GM21529 (cell line): ENCODE data around the gene ZG16B.

Source experiments
- ATAC-seq: cut with Tn5 transposase; IDR thresholded peaks from one replicate; pipeline ENCODE4 v1.9.1; 2021; ENCODE audit not compliant: unreplicated experiment

ZG16B gene

DNA sequence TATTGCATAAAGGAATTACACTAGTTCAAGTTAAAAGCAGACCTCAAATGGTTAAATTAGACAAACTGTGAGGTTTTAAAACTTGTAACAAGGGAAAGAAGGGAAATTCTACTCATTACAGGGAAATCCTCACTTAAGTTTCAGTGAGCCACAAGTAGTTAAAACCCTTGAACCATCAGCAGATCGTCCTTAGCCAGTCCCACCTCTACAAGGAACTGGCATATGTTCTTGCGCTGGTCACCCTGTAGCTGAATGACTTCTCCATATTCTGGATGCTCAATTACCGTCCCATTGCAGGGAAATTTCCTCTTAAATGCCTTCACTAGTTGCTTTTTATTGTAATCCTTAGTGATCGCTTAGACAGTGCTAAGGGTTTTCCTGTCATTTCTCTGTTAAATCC, 7.6 kb upstream of the ZG16B start:
- ATAC-seq = no peak

- no peak for ATAC-seq
Measured at GRCh38 chr16:2824626-2825025, 5.5 kb upstream of the ZG16B start.

DNA sequence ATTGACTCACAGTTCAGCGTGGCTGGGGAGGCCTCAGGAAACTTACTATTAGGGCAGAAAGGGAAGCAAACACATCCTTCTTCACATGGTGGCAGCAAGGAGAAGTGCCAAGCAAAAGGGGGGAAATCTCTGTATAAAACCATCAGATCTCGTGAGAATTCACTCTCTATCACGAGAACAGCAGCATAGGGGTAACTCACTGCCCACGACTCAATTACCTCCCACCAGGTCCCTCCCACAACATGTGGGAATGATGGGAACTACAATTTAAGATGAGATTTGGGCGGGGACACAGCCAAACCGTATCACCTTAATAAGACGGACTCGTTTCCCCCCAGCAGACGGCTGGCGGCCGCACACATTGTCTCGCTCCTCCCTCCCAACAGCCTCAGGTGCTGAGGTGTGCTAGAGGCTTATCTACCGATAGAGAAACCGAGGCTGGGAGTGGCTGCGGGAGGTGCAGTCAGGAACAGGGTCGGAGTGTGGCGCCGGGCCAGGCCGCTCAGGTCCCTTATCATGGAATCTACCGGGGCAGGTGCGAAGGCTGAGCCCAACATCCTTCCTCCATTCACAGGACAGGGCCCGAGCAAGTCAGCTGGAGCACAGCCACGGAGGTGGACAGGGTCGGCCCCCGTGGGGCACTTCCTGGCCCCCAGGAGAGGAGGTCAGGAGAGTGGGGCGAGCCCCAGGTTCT, 4.9 kb upstream of the ZG16B start:
- no peak for ATAC-seq

DNA sequence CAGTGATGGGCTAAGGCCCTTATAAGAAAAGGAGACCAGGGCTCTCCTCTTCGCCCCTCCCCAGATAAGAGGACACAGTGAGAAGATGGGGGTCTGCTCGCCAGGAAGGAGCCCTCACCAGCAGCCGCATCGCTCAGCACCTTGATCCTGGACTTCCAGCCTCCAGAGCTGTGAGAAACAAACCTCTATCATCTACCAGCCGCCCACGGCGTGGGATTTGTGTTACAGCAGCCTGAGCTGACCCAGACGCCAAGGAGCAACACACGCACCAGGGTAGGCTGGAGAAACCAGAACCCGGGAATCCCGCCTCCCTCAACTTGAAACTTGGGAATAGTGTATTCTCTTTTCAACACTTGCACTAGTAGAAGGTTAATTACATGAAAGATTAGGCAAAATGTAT, 4.2 kb upstream of the ZG16B start:
- ATAC-seq = no peak

DNA sequence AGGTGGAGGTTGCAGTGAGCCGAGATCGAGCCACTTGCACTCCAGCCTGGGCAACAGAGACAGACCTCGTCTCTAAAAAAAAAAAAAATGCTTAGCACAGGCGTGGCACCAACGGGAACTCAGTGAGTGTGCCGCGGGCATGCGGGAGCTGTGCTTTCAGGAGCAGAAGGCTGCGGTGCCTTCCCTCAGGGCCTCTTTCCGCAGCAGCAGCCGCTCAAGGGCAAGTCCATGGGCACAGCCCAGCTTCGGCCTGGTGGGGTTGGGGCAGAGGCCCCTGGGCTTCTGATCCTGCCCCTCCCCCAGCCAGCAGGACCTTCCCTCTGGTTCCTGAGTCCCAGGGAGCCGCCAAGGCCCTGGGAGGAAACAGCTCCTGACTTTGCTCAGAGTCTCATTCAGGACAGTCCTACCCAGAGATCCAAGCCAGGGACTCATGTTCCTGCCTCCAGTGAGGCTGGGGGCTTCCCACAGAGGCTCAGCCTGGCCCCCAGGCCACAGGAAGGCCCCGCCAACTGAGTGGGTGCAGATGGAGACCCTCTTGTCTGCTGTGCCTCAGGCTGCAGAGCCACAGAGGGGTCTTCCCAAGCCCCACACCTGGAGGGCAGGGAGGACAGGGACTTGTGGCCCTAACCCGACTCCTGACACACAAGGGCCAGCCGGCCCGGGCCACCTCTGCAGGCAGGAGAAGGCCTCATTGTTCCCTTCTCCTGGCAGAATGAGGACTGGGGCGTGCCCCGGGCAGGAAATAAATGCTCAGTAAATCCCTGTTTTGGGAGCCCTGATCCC, 3.3 kb upstream of the ZG16B start:
- ATAC-seq = no peak

DNA sequence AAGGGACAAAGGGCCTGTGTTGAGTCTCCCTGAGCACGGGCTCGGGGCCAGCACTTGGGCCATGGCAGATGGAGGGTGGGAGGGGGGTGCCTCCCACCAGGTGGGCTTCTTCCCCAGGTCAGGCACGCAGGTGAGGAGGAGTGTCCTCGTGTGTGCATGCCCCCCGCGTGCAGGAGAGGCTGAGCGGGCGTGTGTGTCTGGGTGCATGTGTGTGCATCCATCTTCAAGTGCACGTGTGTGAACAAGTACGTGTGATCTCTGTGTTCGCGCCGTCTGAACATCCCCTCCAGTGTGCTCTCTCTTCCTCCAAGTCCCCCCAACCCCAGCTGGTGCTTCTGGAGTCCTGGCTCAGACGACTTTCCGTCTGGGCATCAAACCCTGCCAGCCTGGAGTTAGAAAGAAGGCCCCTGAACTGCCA, 2.7 kb upstream of the ZG16B start:
- no peak for ATAC-seq

GRCh38 chr16:2827831-2828520, 2.1 kb upstream of the ZG16B start:
- ATAC-seq = no peak

GRCh38 chr16:2828521-2828840, 1.6 kb upstream of the ZG16B start:
- ATAC-seq = no peak

- ATAC-seq = no peak
Measured at GRCh38 chr16:2828876-2829430, 1.1 kb upstream of the ZG16B start.

DNA sequence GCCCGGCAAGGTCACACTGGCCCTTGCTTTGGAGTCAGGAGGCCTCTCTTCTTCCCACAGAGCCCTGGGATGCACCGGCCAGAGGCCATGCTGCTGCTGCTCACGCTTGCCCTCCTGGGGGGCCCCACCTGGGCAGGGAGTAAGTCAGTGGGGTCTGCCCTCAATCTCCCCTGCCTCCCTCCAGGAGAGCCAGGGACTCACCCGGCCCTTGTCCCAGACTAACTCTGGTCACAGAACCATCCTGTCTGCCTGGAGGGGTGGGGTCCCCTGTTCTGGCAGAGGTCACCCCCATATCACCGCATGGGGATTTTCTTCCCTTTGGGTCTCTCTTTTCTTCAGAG, 222 bp downstream of the ZG16B start:
- no peak for ATAC-seq

- ATAC-seq = no peak
Measured at GRCh38 chr16:2831203-2831602, 1.1 kb downstream of the ZG16B start.

GRCh38 chr16:2833776-2834175, 3.7 kb downstream of the ZG16B start:
- ATAC-seq = no peak

GRCh38 chr16:2834968-2835367, 4.9 kb downstream of the ZG16B start:
- ATAC-seq = no peak

DNA sequence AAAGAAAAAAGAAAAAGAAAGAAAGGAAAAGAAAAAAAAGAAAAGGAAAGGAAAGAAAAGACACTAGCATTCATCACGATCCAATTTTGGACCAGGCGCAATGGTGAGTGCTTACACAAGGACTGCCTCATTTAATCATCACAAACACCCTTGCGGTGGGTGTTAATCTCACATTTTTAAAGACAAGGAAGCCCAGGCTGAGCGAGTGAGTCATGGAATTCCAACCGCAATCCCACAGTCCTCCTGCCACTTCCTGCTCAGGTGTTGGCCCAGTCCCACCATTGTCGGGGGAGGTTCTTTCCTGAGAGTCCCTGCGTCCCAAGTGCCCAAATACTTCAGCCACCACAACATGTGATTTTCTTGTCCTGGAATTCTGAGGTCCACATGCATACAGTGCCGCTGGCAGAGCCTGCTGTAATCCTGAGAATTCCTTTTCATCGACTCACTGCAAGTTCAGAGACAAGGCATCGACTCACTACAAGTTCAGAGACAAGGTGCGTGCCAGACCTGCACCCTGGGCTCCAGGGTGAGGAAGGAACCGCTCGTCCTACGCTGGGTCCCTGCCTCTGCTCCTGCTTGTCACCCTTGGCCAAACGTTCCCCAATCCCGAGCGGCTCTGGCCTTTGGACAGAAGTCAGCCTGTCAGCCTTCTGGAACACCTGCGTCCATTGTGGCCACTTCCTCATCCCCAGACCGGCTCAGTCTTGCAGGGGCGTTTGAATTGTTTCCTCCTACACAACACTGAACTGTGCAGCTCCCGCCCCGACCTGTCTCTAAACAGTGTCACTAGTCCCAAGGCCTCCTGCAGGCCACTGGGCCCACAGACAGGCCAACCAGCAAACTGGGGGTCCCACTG, 5.8 kb downstream of the ZG16B start:
- ATAC-seq = no peak

GRCh38 chr16:2836646-2837508, 6.8 kb downstream of the ZG16B start:
- no peak for ATAC-seq

DNA sequence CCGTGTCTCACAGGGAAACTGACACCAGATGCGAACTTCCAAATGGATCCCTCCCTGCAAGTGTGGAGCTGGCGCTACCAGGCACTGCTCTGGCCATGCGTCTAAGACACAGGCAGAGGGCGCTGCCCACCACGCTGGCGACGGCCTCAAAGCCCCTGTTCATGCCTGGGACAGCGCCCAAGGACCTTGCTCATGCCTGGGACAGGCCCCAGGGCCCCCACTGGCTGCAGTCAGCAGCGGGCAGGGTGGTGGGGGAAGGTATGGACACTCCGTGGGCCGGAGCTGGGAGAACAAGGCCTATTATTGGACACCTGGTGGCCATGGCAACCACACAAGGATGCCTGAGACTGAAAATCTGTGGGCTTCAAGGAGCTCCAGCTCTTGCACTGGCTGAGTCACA, 8.8 kb downstream of the ZG16B start:
- no peak for ATAC-seq

GRCh38 chr16:2839650-2840450, 9.7 kb downstream of the ZG16B start:
- no peak for ATAC-seq

DNA sequence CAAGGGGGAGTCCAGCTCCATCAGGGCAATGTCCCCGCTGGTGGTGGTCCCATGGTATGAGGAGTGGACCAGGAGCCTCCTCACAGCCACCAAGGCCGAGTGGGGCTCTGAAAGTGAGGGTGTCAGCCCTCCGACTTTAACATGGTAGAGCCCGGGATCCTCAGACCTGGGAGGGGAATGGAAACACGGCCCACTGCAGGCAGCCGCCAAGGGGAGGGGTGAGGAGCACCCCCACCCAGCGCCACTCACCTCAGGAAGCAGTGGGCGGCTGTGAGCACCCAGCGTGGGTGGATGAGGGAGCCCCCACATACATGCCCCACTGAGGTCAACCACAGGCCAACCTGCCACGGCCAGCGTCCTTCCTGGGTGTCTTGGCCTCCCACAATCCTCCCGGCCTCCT, 10.8 kb downstream of the ZG16B start:
- ATAC-seq = no peak

DNA sequence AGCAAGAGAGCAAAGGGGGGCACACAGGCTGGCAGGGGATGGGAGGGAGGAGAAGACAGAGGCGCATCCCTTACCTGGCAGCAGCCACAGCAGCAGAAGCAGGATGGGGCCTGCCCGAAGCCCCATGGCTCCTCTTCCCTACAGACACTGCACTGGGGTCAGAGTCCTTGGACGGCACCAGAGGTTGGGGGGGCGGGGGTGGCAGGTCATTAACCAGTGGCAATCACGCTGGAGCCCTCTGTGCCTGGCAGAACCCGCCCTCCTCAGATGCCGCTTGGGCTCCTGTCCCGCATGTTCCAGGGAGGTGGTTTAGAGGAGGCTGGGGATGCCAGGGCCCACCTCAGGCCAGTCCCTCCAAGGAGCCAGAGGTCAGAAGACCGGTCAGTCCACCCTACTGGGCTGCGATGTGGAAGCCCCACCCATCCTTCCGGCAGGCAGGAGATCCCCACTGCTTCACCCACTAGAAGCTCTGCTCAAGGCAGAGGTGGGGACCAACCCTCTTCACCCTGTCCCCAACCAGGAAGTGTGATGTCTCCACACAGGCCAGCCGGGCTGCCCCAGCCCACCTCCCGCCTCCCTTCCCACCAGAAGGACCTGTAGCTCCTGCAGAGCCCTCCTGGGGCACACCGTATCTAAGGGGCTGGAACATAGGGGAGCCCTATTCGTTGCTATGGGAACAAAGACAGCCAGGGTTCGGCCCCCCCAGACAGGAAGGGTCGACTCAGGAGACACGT, 11.7 kb downstream of the ZG16B start:
- ATAC-seq = no peak
